ENCODE results near the gene CHCHD3. TPM values are rescaled to one million over a fixed set of nuclear protein-coding genes. Genes with fewer than 3 reads are reported as not detected.

The CHCHD3 gene
- total RNA-seq, 1 experiment from 2014 or later: 114 TPM

GRCh38 chr7:132756484-132756990 lies 325.4 kb downstream of the CHCHD3 start (continued):
- TF ChIP-seq FOXP4 (CRISPR knock-in tag; IDR thresholded peaks at IDR 0.05) (no peak), ZMAT4 (CRISPR knock-in tag; IDR thresholded peaks at IDR 0.05) (no peak), TP53 (CRISPR knock-in tag; IDR thresholded peaks at IDR 0.05) (no peak), AR (CRISPR knock-in tag; IDR thresholded peaks at IDR 0.05) (no peak), PRDM15 (CRISPR knock-in tag; IDR thresholded peaks at IDR 0.05) (no peak), SOX15 (CRISPR knock-in tag; IDR thresholded peaks at IDR 0.05) (no peak), ELF4 (CRISPR knock-in tag; IDR thresholded peaks at IDR 0.05; ENCODE audit: low read depth) (no peak)

- Mint-ChIP-seq H3K4me3 (no peak overlapping the region), H3K4me1 (peaks cover 17% of the 10 kb centered on the region), H3K36me3 (peaks cover 13% of the 10 kb centered on the region; the same call in 1 of the 2 replicates), H3K9me3 (peaks cover 20% of the 10 kb centered on the region), H3K27ac (no peak overlapping the region), H3K27me3 (ENCODE audit: low read depth) (0 out of 2 replicates have a peak, but pooled peaks cover 3% of the 10 kb centered on the region)
- TF ChIP-seq NFATC4 (CRISPR knock-in tag; IDR thresholded peaks at IDR 0.05) (no peak), ZNF263 (CRISPR knock-in tag; IDR thresholded peaks at IDR 0.05; ENCODE audit: low read depth) (no peak)
- CTCF ChIA-PET: interaction anchor here (0.6 kb wide), 1 partner anchor 806 kb away, joined by 4 read pairs; no protein-coding TSS in a partner anchor
- ATAC-seq (no peak), DNase-seq (ENCODE audit: low spot score) (no peak)
- POLR2A ChIA-PET: no interaction called here
Measured at GRCh38 chr7:132755538-132756483, 326.1 kb downstream of the CHCHD3 start.

- H3K27ac Mint-ChIP-seq: no peak overlapping the region
- DNase-seq (ENCODE audit: low spot score) (no peak), ATAC-seq (no peak)
- peaks cover 6% of the 10 kb centered on the region; the same call in 1 of the 2 replicates for H3K36me3 Mint-ChIP-seq
- ChIA-PET POLR2A (no interaction called here), CTCF (no interaction called here)
- peaks cover 27% of the 10 kb centered on the region for H3K4me1 Mint-ChIP-seq
- no peak overlapping the region for H3K4me3 Mint-ChIP-seq
- peaks cover 8% of the 10 kb centered on the region for H3K9me3 Mint-ChIP-seq
- H3K27me3 Mint-ChIP-seq (ENCODE audit: low read depth): no peaks in the 10 kb centered on the region
- no peak for TF ChIP-seq AR (CRISPR knock-in tag; IDR thresholded peaks at IDR 0.05)
Measured at GRCh38 chr7:132752431-132752830, 329.5 kb downstream of the CHCHD3 start.

Measured in WTC11 (cell line).